Neuronal stem cell (in vitro differentiated cells): Measurements from ENCODE around the gene SIX5.
"Not testable (repeated sequence)": the region's sequence is repeated elsewhere in the genome, so short reads cannot be mapped to it uniquely, and the experiment has no call there.

Source experiments
- DNase-seq: peaks from one replicate; pipeline ENCODE4 v3.0.0-alpha.2; 2013; ENCODE audit warnings: low spot score
- H2AFZ ChIP-seq: one replicate; pipeline ENCODE4 v1.6.1; 2013; ENCODE audit warnings: mild to moderate bottlenecking, low read length, inconsistent platforms
- H2AK5ac ChIP-seq: 2 replicates; pipeline ENCODE4 v1.6.1; 2013; ENCODE audit warnings: low read depth, mild to moderate bottlenecking, inconsistent platforms, low read length, moderate library complexity, mixed read lengths
- H2BK120ac ChIP-seq: 2 replicates; pipeline ENCODE4 v1.6.1; 2013; ENCODE audit warnings: low read depth, mild to moderate bottlenecking, inconsistent platforms, low read length, moderate library complexity, mixed read lengths
- H2BK12ac ChIP-seq: one replicate; pipeline ENCODE4 v1.6.1; 2013; ENCODE audit warnings: low read length, inconsistent platforms
- H2BK15ac ChIP-seq: 2 replicates; pipeline ENCODE4 v1.6.1; 2013; ENCODE audit warnings: mild to moderate bottlenecking, low read length, inconsistent platforms, mixed read lengths
- H2BK5ac ChIP-seq: one replicate; pipeline ENCODE4 v1.6.1; 2013; ENCODE audit warnings: inconsistent platforms, mild to moderate bottlenecking, low read length, moderate library complexity
- H3K14ac ChIP-seq: one replicate; pipeline ENCODE4 v1.6.1; 2013; ENCODE audit warnings: low read length, inconsistent platforms
- H3K18ac ChIP-seq: 2 replicates; pipeline ENCODE4 v1.6.1; 2013; ENCODE audit warnings: low read length, inconsistent platforms
- H3K23ac ChIP-seq: 2 replicates; pipeline ENCODE4 v1.6.1; 2013; ENCODE audit warnings: low read depth, mild to moderate bottlenecking, mixed read lengths, low read length, inconsistent platforms; ENCODE audit not compliant: poor library complexity
- H3K27ac ChIP-seq: replicated peaks from 3 replicates; pipeline ENCODE4 v1.5.1; 2013; ENCODE audit warnings: low read length, inconsistent platforms
- H3K27me3 ChIP-seq, 3 experiments: 2 replicates each; pipeline ENCODE4 v1.6.1; 2013; ENCODE audit warnings: low read length in 3 of 3, mild to moderate bottlenecking in 2 of 3, inconsistent platforms in 1 of 3, low read depth in 1 of 3, mixed read lengths in 1 of 3, moderate library complexity in 1 of 3; ENCODE audit not compliant: control insufficient read depth in 3 of 3, insufficient read depth in 3 of 3
- H3K36me3 ChIP-seq, 2 donors: replicated peaks in 1 of 2; 2 replicates each; pipeline ENCODE4 v1.6.1; 2013; ENCODE audit warnings: low read length in 2 of 2; ENCODE audit not compliant: control insufficient read depth in 2 of 2, insufficient read depth in 2 of 2
- H3K4ac ChIP-seq: 2 replicates; pipeline ENCODE4 v1.6.1; 2013; ENCODE audit warnings: inconsistent platforms, mild to moderate bottlenecking, low read length, moderate library complexity
- H3K4me1 ChIP-seq, 2 donors: 1 replicate in 1 of 2; 2 replicates in 1 of 2; pipeline ENCODE4 v1.6.1; 2013; ENCODE audit warnings: low read length in 2 of 2, low read depth in 1 of 2; ENCODE audit not compliant: control insufficient read depth in 2 of 2, insufficient read depth in 1 of 2
- H3K4me2 ChIP-seq: one replicate; pipeline ENCODE4 v1.6.1; 2013; ENCODE audit warnings: mild to moderate bottlenecking, low read length, inconsistent platforms; ENCODE audit not compliant: insufficient read depth, poor library complexity, severe bottlenecking
- H3K4me3 ChIP-seq, 2 donors: 2 replicates each; pipeline ENCODE4 v1.5.1; 2013; ENCODE audit warnings: low read length in 2 of 2, mild to moderate bottlenecking in 2 of 2, inconsistent platforms in 1 of 2, moderate library complexity in 1 of 2
- H3K79me1 ChIP-seq: one replicate; pipeline ENCODE4 v1.6.1; 2013; ENCODE audit warnings: low read depth, mild to moderate bottlenecking, inconsistent platforms, low read length, moderate library complexity
- H3K9ac ChIP-seq: one replicate; pipeline ENCODE4 v1.6.1; 2013; ENCODE audit warnings: mild to moderate bottlenecking, low read depth, low read length, inconsistent platforms; ENCODE audit not compliant: poor library complexity
- H3K9me3 ChIP-seq, 2 donors: replicated peaks in 1 of 2; 2 replicates each; pipeline versions ENCODE3 to v1.6.1; 2013; ENCODE audit warnings: low read length in 2 of 2, mild to moderate bottlenecking in 2 of 2, inconsistent platforms in 1 of 2, low read depth in 1 of 2, mixed read lengths in 1 of 2, moderate library complexity in 1 of 2; ENCODE audit not compliant: control insufficient read depth in 2 of 2, insufficient read depth in 1 of 2
- H4K8ac ChIP-seq: one replicate; pipeline ENCODE4 v1.6.1; 2013; ENCODE audit warnings: low read depth, mild to moderate bottlenecking, inconsistent platforms, low read length, moderate library complexity
- H4K91ac ChIP-seq: one replicate; pipeline ENCODE4 v1.6.1; 2013; ENCODE audit warnings: low read length, low read depth, mild to moderate bottlenecking, inconsistent platforms; ENCODE audit not compliant: poor library complexity
- WGBS, 2 donors: extraction: QIAGEN DNeasy Blood & Tissue Kit; methylation state at CpG; one replicate each; pipeline ENCODE4 v1.1.7; 2013; ENCODE audit warnings: missing lambda C conversion rate in 2 of 2, mixed read lengths in 1 of 2; ENCODE audit not compliant: insufficient read length in 2 of 2, insufficient replicate concordance in 1 of 2; ENCODE audit errors: extremely low coverage in 2 of 2; 5-methylcytosine and 5-hydroxymethylcytosine counted together

The SIX5 gene

GRCh38 chr19:45729800-45730290, 39.2 kb downstream of the SIX5 start:
- Histone ChIP-seq H2BK15ac (no peak overlapping the region), H3K36me3 (peaks cover 0 to 11% of the 10 kb centered on the region in 2 donors), H3K27me3 (no peaks in the 10 kb centered on the region), H3K9me3 (no peaks in the 10 kb centered on the region), H4K91ac (no peak overlapping the region), H3K4ac (no peak overlapping the region), H3K79me1 (peaks cover 2% of the 10 kb centered on the region), H2AFZ (peak overlapping the region; percentile 85), H3K23ac (no peak overlapping the region), H3K14ac (no peak overlapping the region), H4K8ac (no peak overlapping the region), H2BK5ac (no peak overlapping the region), H3K4me2 (peak overlapping the region; percentile 74), H3K4me1 (peaks cover 0 to 7% of the 10 kb centered on the region in 2 donors), H2AK5ac (peak overlapping the region; percentile 98), H3K18ac (peak overlapping the region; percentile 50), H3K27ac (no peak overlapping the region), H3K4me3 (peak overlapping the region; percentile 74 to 93), H2BK12ac (no peak overlapping the region), H3K9ac (peak overlapping the region; percentile 89), H2BK120ac (peak overlapping the region; percentile 83)
- no CpG with 5 or more reads among the region's 10 CpGs for WGBS, 2 donors
- DNase-seq: no peak

- H3K18ac ChIP-seq, H3K9ac ChIP-seq, H3K27ac ChIP-seq, H3K79me1 ChIP-seq, DNase-seq, H3K4me1 ChIP-seq, H2BK15ac ChIP-seq, H2AFZ ChIP-seq, H4K8ac ChIP-seq, H3K27me3 ChIP-seq, H3K14ac ChIP-seq, H4K91ac ChIP-seq, H3K4me3 ChIP-seq, H3K9me3 ChIP-seq, H3K4me2 ChIP-seq, H2BK5ac ChIP-seq, H2AK5ac ChIP-seq, H2BK12ac ChIP-seq, H3K4ac ChIP-seq, H3K23ac ChIP-seq, H2BK120ac ChIP-seq: not testable (repeated sequence)
- peaks cover 0 to 14% of the 10 kb centered on the region in 2 donors for H3K36me3 ChIP-seq
- no CpG with 5 or more reads among the region's 18 CpGs for WGBS, 2 donors
Observed at GRCh38 chr19:45728683-45729082, 40.4 kb downstream of the SIX5 start.

GRCh38 chr19:45720065-45720464, 49.0 kb downstream of the SIX5 start:
- H3K4ac ChIP-seq, H4K91ac ChIP-seq, DNase-seq, H2BK120ac ChIP-seq, H2AK5ac ChIP-seq, H3K14ac ChIP-seq, H3K23ac ChIP-seq, H2BK12ac ChIP-seq, H3K9ac ChIP-seq, H2BK5ac ChIP-seq, H3K4me2 ChIP-seq, H3K27ac ChIP-seq, H2AFZ ChIP-seq, H2BK15ac ChIP-seq, H3K4me3 ChIP-seq, H3K27me3 ChIP-seq, H3K18ac ChIP-seq, H3K9me3 ChIP-seq, H4K8ac ChIP-seq: not testable (repeated sequence)
- Histone ChIP-seq H3K4me1 (peaks cover 10 to 15% of the 10 kb centered on the region in 2 donors), H3K36me3 (peaks cover 3 to 41% of the 10 kb centered on the region in 2 donors), H3K79me1 (peaks cover 12% of the 10 kb centered on the region)
- WGBS, 2 donors: no CpG with 5 or more reads among the region's 11 CpGs

- Histone ChIP-seq H2BK12ac (peak overlapping the region; percentile 44), H3K4ac (no peak overlapping the region), H3K4me3 (peak overlapping the region; percentile 68 to 72), H4K8ac (no peak overlapping the region), H2AFZ (peak overlapping the region; percentile 68), H2BK5ac (peak overlapping the region; percentile 7), H3K18ac (peak overlapping the region; percentile 76), H2BK15ac (peak overlapping the region; percentile 2), H3K79me1 (peaks cover 15% of the 10 kb centered on the region), H3K36me3 (peaks cover 5 to 38% of the 10 kb centered on the region in 2 donors), H2BK120ac (peak overlapping the region; percentile 25), H3K9ac (no peak overlapping the region), H3K4me1 (peaks cover 10 to 16% of the 10 kb centered on the region in 2 donors), H3K23ac (no peak overlapping the region), H3K27ac (peak overlapping the region; percentile 90), H3K27me3 (no peaks in the 10 kb centered on the region), H4K91ac (no peak overlapping the region), H3K9me3 (peaks cover 0 to 2% of the 10 kb centered on the region in 2 donors), H3K4me2 (peak overlapping the region; percentile 72), H3K14ac (no peak overlapping the region), H2AK5ac (peak overlapping the region; percentile 64)
- no CpG with 5 or more reads among the region's 12 CpGs for WGBS, 2 donors
- no peak for DNase-seq
Observed at GRCh38 chr19:45717983-45718650, 50.9 kb downstream of the SIX5 start.
